Glutamatergic neuron (in vitro differentiated cells): ENCODE data around the gene SGSH. TPM values are rescaled to one million over a fixed set of nuclear protein-coding genes. Genes with fewer than 3 reads are reported as not detected.

Experiments
- DNase-seq: peaks from one replicate; pipeline ENCODE4 v3.0.0; 2022
- H3K27ac Mint-ChIP-seq: one replicate; pipeline ENCODE4 v1.8.0; 2020; ENCODE audit warnings: mild to moderate bottlenecking, mixed read lengths, inconsistent platforms; ENCODE audit not compliant: unreplicated experiment
- H3K27me3 Mint-ChIP-seq: one replicate; pipeline ENCODE4 v1.8.0; 2020; ENCODE audit warnings: mild to moderate bottlenecking, moderate library complexity, mixed read lengths, inconsistent platforms; ENCODE audit not compliant: unreplicated experiment
- H3K36me3 Mint-ChIP-seq: one replicate; pipeline ENCODE4 v1.8.0; 2020; ENCODE audit warnings: mild to moderate bottlenecking, mixed read lengths, inconsistent platforms; ENCODE audit not compliant: unreplicated experiment
- H3K4me1 Mint-ChIP-seq: one replicate; pipeline ENCODE4 v1.8.0; 2020; ENCODE audit warnings: mild to moderate bottlenecking, low read depth, mixed read lengths, inconsistent platforms; ENCODE audit not compliant: unreplicated experiment
- H3K4me3 Mint-ChIP-seq: one replicate; pipeline ENCODE4 v1.8.0; 2020; ENCODE audit warnings: mild to moderate bottlenecking, mixed read lengths, inconsistent platforms; ENCODE audit not compliant: unreplicated experiment
- H3K9me3 Mint-ChIP-seq: one replicate; pipeline ENCODE4 v1.8.0; 2020; ENCODE audit warnings: mild to moderate bottlenecking, moderate library complexity, mixed read lengths, inconsistent platforms; ENCODE audit not compliant: unreplicated experiment
- CTCF ChIP-seq: fragments of 200-600 bp; sonication (generic); IDR thresholded peaks from one replicate; pipeline ENCODE4 v1.5.0; 2021; ENCODE audit not compliant: partially characterized antibody, unreplicated experiment
- total RNA-seq: library from RNA; stranded (reverse); fragmentation: NEBNext Ultra II Directional; extraction: Animal tissue kit (Norgen Biotek cat#: 25700); gene quantifications from one replicate; pipeline ENCODE4 v1.2.1, GENCODE V29; 2021; ENCODE audit not compliant: unreplicated experiment

SGSH gene
- total RNA-seq, 1 donor from 2014 or later: 17.3 TPM

- H3K4me1 Mint-ChIP-seq: peaks cover 5% of the 10 kb centered on the region
- peaks cover 11% of the 10 kb centered on the region for H3K27me3 Mint-ChIP-seq
- H3K4me3 Mint-ChIP-seq: peak overlapping the region; percentile 85
- peaks cover 8% of the 10 kb centered on the region for H3K36me3 Mint-ChIP-seq
- no peak for DNase-seq
- TF ChIP-seq CTCF: no peak
- H3K9me3 Mint-ChIP-seq: peaks cover 1% of the 10 kb centered on the region
- no peak overlapping the region for H3K27ac Mint-ChIP-seq
Observed at GRCh38 chr17:80219763-80220053, 425 bp downstream of the SGSH start.

GRCh38 chr17:80219013-80219762 lies 945 bp downstream of the SGSH start:
- no peak for TF ChIP-seq CTCF
- H3K4me1 Mint-ChIP-seq: peaks cover 5% of the 10 kb centered on the region
- no peak for DNase-seq
- peak overlapping the region; percentile 85 for H3K4me3 Mint-ChIP-seq
- no peak overlapping the region for H3K27ac Mint-ChIP-seq
- H3K27me3 Mint-ChIP-seq: peaks cover 11% of the 10 kb centered on the region
- H3K36me3 Mint-ChIP-seq: peaks cover 5% of the 10 kb centered on the region
- H3K9me3 Mint-ChIP-seq: peaks cover 1% of the 10 kb centered on the region

GRCh38 chr17:80218391-80218790 lies 1.7 kb downstream of the SGSH start:
- H3K36me3 Mint-ChIP-seq: peaks cover 5% of the 10 kb centered on the region
- peaks cover 2% of the 10 kb centered on the region for H3K4me1 Mint-ChIP-seq
- TF ChIP-seq CTCF: no peak
- peaks cover 1% of the 10 kb centered on the region for H3K9me3 Mint-ChIP-seq
- H3K27ac Mint-ChIP-seq: no peak overlapping the region
- DNase-seq: no peak
- H3K4me3 Mint-ChIP-seq: no peak overlapping the region
- H3K27me3 Mint-ChIP-seq: peaks cover 11% of the 10 kb centered on the region

GRCh38 chr17:80217703-80218362 lies 2.3 kb downstream of the SGSH start:
- no peak for DNase-seq
- Mint-ChIP-seq H3K27me3 (peaks cover 9% of the 10 kb centered on the region), H3K27ac (no peak overlapping the region), H3K36me3 (peaks cover 5% of the 10 kb centered on the region), H3K4me3 (no peak overlapping the region), H3K4me1 (peaks cover 2% of the 10 kb centered on the region), H3K9me3 (peaks cover 1% of the 10 kb centered on the region)
- no peak for TF ChIP-seq CTCF
